DND-41 (cell line): ENCODE measurements around the gene HOOK2.
A peak's percentile ranks its signal among the peaks of the same experiment; 100 is the strongest.

Experiments used
- ATAC-seq: fragments of 200-7000 bp; cut with Tn5 transposase; 3 replicates; pipeline ENCODE4 v1.9.1; 2021; ENCODE audit warnings: low read depth; ENCODE audit not compliant: insufficient read depth
- DNase-seq: peaks from one replicate; pipeline ENCODE4 v3.0.0-alpha.2; 2020
- H2AFZ ChIP-seq: 2 replicates; pipeline ENCODE4 v1.6.0; 2012; ENCODE audit warnings: low read depth, low read length
- H3K27ac ChIP-seq: 2 replicates; pipeline ENCODE4 v1.5.1; 2012; ENCODE audit warnings: low read length, inconsistent platforms
- H3K27me3 ChIP-seq: fragments of 200-600 bp; sonication (generic); 2 replicates; pipeline ENCODE4 v1.6.0; 2012; ENCODE audit warnings: low read length, mild to moderate bottlenecking, inconsistent platforms; ENCODE audit not compliant: insufficient read depth, poor library complexity
- H3K36me3 ChIP-seq: 2 replicates; pipeline ENCODE4 v1.5.1; 2012; ENCODE audit warnings: low read length, inconsistent platforms; ENCODE audit not compliant: insufficient read depth
- H3K4me1 ChIP-seq: 2 replicates; pipeline ENCODE4 v1.5.1; 2012; ENCODE audit warnings: mild to moderate bottlenecking, low read length; ENCODE audit not compliant: insufficient read depth
- H3K4me2 ChIP-seq: 2 replicates; pipeline ENCODE4 v1.6.0; 2012; ENCODE audit warnings: mild to moderate bottlenecking, moderate library complexity, low read length, inconsistent platforms; ENCODE audit not compliant: insufficient read depth
- H3K4me3 ChIP-seq, 2 experiments: fragments of 200-600 bp in 1 of 2; shearing (Covaris generic) in 1 of 2; 2 replicates each; pipeline ENCODE4 v1.5.1; 2012 to 2016; ENCODE audit warnings: inconsistent platforms in 2 of 2, low read length in 2 of 2, mild to moderate bottlenecking in 2 of 2, low read depth in 1 of 2, moderate library complexity in 1 of 2
- H3K79me2 ChIP-seq: 2 replicates; pipeline ENCODE4 v1.6.0; 2012; ENCODE audit warnings: low read length, inconsistent platforms; ENCODE audit not compliant: insufficient read depth
- H3K9ac ChIP-seq: 2 replicates; pipeline ENCODE4 v1.6.0; 2012; ENCODE audit warnings: low read depth, mild to moderate bottlenecking, inconsistent platforms, low read length, moderate library complexity
- H3K9me3 ChIP-seq: 2 replicates; pipeline ENCODE4 v1.5.1; 2012; ENCODE audit warnings: low read length, moderate library complexity, mild to moderate bottlenecking, inconsistent platforms; ENCODE audit not compliant: insufficient read depth, severe bottlenecking
- H4K20me1 ChIP-seq: 2 replicates; pipeline ENCODE4 v1.6.0; 2012; ENCODE audit warnings: low read length; ENCODE audit not compliant: insufficient read depth
- EZH2 ChIP-seq: IDR thresholded peaks from 3 replicates; pipeline ENCODE4 v1.6.1; 2012; ENCODE audit warnings: borderline replicate concordance, low read depth, mild to moderate bottlenecking, moderate library complexity, low read length, inconsistent platforms; ENCODE audit not compliant: severe bottlenecking
- TF ChIP-seq, protein P1 (sequence below): IDR thresholded peaks from 2 replicates; pipeline ENCODE4 v1.5.1; 2012; ENCODE audit warnings: borderline replicate concordance, low read length, moderate library complexity, mild to moderate bottlenecking; ENCODE audit not compliant: poor library complexity, severe bottlenecking; ENCODE audit errors: extremely low read depth

The HOOK2 gene

DNA sequence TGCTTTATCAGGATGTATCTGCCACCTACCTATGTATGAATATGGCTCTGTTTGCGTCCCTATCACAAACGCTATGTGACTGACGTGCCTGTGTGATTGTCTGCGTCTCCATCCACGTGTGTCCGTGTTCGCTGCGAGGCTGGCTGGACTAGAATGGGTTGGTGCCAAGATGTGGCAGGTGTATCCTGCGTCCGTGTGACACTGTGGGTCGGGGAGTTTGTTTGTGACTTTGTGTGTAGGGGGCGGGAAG is 6.7 kb upstream of the HOOK2 start:
- Histone ChIP-seq H3K9me3 (no peaks in the 10 kb centered on the region), H3K36me3 (no peaks in the 10 kb centered on the region), H3K4me1 (peaks cover 73% of the 10 kb centered on the region), H3K4me2 (peak overlapping the region; percentile 97), H3K4me3 (peak overlapping the region; percentile 31 to 77; a peak in 3 of 4 replicates), H4K20me1 (no peaks in the 10 kb centered on the region; the same call in 1 of the 2 replicates), H2AFZ (peak overlapping the region; percentile 65), H3K27ac (peak overlapping the region; percentile 76), H3K9ac (peak overlapping the region; percentile 84), H3K27me3 (no peaks in the 10 kb centered on the region), H3K79me2 (no peaks in the 10 kb centered on the region)
- DNase-seq (no peak), ATAC-seq (no peak)
- no peak for TF ChIP-seq EZH2
- TF ChIP-seq, protein P1, sequence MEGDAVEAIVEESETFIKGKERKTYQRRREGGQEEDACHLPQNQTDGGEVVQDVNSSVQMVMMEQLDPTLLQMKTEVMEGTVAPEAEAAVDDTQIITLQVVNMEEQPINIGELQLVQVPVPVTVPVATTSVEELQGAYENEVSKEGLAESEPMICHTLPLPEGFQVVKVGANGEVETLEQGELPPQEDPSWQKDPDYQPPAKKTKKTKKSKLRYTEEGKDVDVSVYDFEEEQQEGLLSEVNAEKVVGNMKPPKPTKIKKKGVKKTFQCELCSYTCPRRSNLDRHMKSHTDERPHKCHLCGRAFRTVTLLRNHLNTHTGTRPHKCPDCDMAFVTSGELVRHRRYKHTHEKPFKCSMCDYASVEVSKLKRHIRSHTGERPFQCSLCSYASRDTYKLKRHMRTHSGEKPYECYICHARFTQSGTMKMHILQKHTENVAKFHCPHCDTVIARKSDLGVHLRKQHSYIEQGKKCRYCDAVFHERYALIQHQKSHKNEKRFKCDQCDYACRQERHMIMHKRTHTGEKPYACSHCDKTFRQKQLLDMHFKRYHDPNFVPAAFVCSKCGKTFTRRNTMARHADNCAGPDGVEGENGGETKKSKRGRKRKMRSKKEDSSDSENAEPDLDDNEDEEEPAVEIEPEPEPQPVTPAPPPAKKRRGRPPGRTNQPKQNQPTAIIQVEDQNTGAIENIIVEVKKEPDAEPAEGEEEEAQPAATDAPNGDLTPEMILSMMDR: no peak

DNA sequence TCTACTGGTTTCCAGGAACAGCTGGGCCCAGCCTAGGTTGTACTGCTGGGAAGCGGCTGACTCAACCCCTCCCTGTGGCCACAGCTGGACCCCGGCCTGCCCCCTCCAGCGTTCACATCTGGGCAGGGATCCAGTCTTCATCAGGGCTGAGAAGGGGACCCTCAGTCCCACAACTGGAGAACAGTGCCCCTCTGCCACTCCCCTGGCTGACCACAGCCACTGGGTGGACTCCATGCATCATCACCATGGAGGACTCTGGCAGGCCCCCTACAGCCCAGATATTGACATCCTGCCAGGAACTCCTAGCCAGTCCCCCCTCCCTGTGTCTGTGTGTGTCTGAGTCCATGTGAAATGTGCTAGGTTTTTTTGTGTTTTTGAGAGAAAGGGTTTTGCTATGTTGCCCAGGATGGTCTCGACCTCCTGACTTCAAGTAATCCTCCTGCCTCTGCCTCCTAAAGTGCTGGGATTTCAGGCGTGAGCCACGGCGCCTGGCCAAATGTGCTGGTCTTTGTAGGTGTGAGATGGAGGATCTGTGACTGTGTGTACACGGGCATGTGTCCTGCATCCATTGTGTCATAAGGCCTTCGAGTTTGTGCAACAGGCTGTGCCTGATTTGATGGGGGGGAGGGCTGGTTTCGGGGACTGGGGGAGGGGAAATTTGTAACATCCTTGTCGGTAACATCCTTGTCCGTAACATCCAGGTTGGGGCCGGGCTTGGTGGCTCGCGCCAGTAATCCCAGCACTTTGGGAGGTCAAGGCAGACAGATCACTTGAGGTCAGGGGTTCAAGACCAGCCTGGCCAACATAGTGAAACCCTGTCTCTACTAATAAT is 4.0 kb upstream of the HOOK2 start:
- H3K36me3 ChIP-seq: no peaks in the 10 kb centered on the region
- H3K9me3 ChIP-seq: no peaks in the 10 kb centered on the region
- peak overlapping the region; percentile 78 for H2AFZ ChIP-seq
- peak overlapping the region; percentile 80 for H3K27ac ChIP-seq
- DNase-seq (peak; percentile 37), ATAC-seq (no peak)
- no peaks in the 10 kb centered on the region for H3K79me2 ChIP-seq
- no peak for TF ChIP-seq EZH2
- TF ChIP-seq, protein P1: peak; percentile 31
- no peaks in the 10 kb centered on the region for H3K27me3 ChIP-seq
- H3K4me1 ChIP-seq: peaks cover 70% of the 10 kb centered on the region
- H3K9ac ChIP-seq: peak overlapping the region; percentile 63
- H3K4me3 ChIP-seq: peak overlapping the region in 1 of 2 experiments; percentile 63; a peak in 2 of 4 replicates
- no peaks in the 10 kb centered on the region for H4K20me1 ChIP-seq
- H3K4me2 ChIP-seq: peak overlapping the region; percentile 90

DNA sequence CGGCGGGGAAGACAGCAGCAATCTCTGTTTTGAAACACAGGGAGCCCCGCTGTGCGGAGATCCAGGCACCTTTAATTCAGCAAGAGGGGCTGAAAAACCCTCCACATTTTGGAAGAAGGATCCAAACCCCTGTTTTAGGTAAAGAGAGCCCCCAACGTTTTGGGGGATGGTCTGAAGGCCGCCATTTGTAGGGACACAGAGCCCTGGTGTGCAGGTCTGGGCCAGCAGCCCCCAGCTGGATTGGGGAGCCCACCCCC is 3.5 kb upstream of the HOOK2 start:
- Histone ChIP-seq H3K79me2 (no peaks in the 10 kb centered on the region), H2AFZ (peak overlapping the region; percentile 78), H4K20me1 (no peaks in the 10 kb centered on the region), H3K27me3 (no peaks in the 10 kb centered on the region), H3K4me1 (peaks cover 66% of the 10 kb centered on the region), H3K9ac (peak overlapping the region; percentile 63), H3K4me3 (peak overlapping the region in 1 of 2 experiments; percentile 63; a peak in 2 of 4 replicates), H3K36me3 (no peaks in the 10 kb centered on the region), H3K4me2 (peak overlapping the region; percentile 90), H3K27ac (peak overlapping the region; percentile 80), H3K9me3 (no peaks in the 10 kb centered on the region)
- ATAC-seq (no peak), DNase-seq (no peak)
- TF ChIP-seq EZH2: no peak
- TF ChIP-seq, protein P1: no peak
